Left ventricle myocardium inferior (tissue), 1 donor: ENCODE results near the gene CARS2. TPM values are rescaled to one million over a fixed set of nuclear protein-coding genes. Genes with fewer than 3 reads are reported as not detected.
"Not testable (repeated sequence)": the region's sequence is repeated elsewhere in the genome, so short reads cannot be mapped to it uniquely, and the experiment has no call there.

Experiments used
- DNase-seq: peaks from one replicate; pipeline ENCODE4 v3.0.0-alpha.2; 2020
- H3K27ac ChIP-seq: fragments of 200-600 bp; replicated peaks from 2 replicates; pipeline ENCODE4 v1.8.0; 2021
- H3K27me3 ChIP-seq: fragments of 200-600 bp; 2 replicates; pipeline ENCODE4 v1.8.0; 2021; ENCODE audit warnings: low read depth
- H3K36me3 ChIP-seq: fragments of 200-600 bp; 2 replicates; pipeline ENCODE4 v1.8.0; 2021
- H3K4me1 ChIP-seq: fragments of 200-600 bp; 2 replicates; pipeline ENCODE4 v1.8.0; 2021
- H3K4me3 ChIP-seq: fragments of 200-600 bp; 2 replicates; pipeline ENCODE4 v1.8.0; 2021; ENCODE audit warnings: mild to moderate bottlenecking, moderate library complexity
- H3K9me3 ChIP-seq: fragments of 200-600 bp; replicated peaks from 2 replicates; pipeline ENCODE4 v1.8.0; 2021
- intact Hi-C: fragments of 100-400 bp; cut with micrococcal nuclease; formaldehyde crosslinking; loops from one replicate; pipeline ENCODE4 v1.11.0; 2022
- total RNA-seq: library from RNA; stranded (reverse); fragmentation: NEBNext Ultra II Directional; extraction: Animal tissue kit (Norgen Biotek cat#: 25700); gene quantifications from one replicate; pipeline ENCODE4 v1.2.1, GENCODE V29; 2021
- TF ChIP-seq, protein P1 (sequence below): fragments of 200-600 bp; IDR thresholded peaks from 2 replicates; pipeline ENCODE4 v1.8.0; 2021; ENCODE audit warnings: antibody characterized with exemption, mild to moderate bottlenecking, borderline replicate concordance
- donor health status: DM: no; HTN: yes; CAD: no; lungs with severe emphysema.

Gene CARS2
- total RNA-seq, 1 donor from 2014 or later, result 52.8 TPM

DNA sequence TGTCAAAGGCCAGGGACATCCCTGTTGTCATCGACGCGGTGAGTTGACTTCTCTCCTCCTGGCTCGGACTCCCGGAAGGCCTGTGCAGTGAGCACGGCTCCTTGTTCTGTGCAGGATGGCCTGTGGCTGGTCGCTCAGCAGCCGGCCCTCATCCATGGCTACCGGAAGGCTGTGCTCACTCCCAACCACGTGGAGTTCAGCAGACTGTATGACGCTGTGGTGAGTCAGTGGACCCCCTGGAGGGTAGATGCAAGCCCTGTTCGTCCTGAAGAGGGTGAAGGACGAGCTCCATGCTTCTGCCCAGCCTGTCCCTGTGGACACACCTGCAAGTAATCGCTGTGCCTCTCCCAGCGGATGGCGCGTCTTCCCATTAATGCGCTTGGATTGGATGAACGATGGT is 71.4 kb downstream of the CARS2 start:
- no peak for DNase-seq
- H3K27ac ChIP-seq, result no peak overlapping the region
- intact Hi-C loops, result no loop called here

DNA sequence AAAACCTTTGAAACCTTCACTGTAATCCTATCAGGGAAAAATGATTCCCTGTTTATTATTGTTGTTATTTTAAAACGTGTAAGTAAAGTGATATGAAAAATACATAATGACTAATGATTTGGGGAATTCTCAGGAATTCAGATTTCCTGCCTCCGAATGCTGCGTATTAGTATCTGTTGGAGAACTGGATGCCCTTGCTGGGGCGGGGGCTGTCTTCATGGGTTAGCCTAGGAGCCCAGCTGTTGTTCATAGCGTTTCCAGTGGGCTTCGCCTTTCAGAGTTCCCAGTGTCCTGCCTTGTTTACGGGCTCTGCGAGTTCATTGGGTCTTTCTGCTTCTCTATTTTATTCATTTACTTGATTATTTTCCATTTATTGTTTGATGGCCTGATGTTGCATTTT is 72.1 kb downstream of the CARS2 start:
- peaks cover 69% of the 10 kb centered on the region for H3K36me3 ChIP-seq
- H3K27ac ChIP-seq, result no peak overlapping the region
- TF ChIP-seq, protein P1, sequence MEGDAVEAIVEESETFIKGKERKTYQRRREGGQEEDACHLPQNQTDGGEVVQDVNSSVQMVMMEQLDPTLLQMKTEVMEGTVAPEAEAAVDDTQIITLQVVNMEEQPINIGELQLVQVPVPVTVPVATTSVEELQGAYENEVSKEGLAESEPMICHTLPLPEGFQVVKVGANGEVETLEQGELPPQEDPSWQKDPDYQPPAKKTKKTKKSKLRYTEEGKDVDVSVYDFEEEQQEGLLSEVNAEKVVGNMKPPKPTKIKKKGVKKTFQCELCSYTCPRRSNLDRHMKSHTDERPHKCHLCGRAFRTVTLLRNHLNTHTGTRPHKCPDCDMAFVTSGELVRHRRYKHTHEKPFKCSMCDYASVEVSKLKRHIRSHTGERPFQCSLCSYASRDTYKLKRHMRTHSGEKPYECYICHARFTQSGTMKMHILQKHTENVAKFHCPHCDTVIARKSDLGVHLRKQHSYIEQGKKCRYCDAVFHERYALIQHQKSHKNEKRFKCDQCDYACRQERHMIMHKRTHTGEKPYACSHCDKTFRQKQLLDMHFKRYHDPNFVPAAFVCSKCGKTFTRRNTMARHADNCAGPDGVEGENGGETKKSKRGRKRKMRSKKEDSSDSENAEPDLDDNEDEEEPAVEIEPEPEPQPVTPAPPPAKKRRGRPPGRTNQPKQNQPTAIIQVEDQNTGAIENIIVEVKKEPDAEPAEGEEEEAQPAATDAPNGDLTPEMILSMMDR, result no peak
- H3K4me3 ChIP-seq, result no peak overlapping the region
- peaks cover 22% of the 10 kb centered on the region for H3K4me1 ChIP-seq
- DNase-seq, result no peak
- intact Hi-C loops, result no loop called here
- no peaks in the 10 kb centered on the region for H3K9me3 ChIP-seq
- H3K27me3 ChIP-seq, result no peaks in the 10 kb centered on the region

More for the DNA sequence above, 71.4 kb downstream of the CARS2 start:
- TF ChIP-seq, protein P1, result no peak
- Histone ChIP-seq H3K4me3 (no peak overlapping the region), H3K4me1 (peaks cover 14% of the 10 kb centered on the region), H3K36me3 (peaks cover 69% of the 10 kb centered on the region), H3K9me3 (no peaks in the 10 kb centered on the region), H3K27me3 (no peaks in the 10 kb centered on the region)

DNA sequence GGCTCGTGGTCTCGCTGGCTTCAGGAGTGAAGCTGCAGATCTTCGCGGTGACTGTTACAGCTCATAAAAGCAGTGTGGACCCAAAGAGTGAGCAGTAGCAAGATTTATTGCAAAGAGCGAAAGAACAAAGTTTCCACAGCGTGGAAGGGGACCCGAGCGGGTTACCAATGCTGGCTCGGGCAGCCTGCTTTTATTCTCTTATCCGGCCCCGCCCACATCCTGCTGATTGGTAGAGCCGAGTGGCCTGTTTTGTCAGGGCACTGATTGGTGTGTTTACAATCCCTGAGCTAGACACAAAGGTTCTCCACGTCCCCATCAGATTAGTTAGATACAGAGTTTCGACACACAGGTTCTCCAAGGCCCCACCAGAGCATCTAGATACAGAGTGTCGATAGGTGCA is 73.7 kb downstream of the CARS2 start:
- H3K27ac ChIP-seq, DNase-seq, H3K9me3 ChIP-seq, intact Hi-C loops, H3K4me3 ChIP-seq, H3K27me3 ChIP-seq: not testable (repeated sequence)
- H3K36me3 ChIP-seq, result peaks cover 67% of the 10 kb centered on the region
- peaks cover 37% of the 10 kb centered on the region for H3K4me1 ChIP-seq

DNA sequence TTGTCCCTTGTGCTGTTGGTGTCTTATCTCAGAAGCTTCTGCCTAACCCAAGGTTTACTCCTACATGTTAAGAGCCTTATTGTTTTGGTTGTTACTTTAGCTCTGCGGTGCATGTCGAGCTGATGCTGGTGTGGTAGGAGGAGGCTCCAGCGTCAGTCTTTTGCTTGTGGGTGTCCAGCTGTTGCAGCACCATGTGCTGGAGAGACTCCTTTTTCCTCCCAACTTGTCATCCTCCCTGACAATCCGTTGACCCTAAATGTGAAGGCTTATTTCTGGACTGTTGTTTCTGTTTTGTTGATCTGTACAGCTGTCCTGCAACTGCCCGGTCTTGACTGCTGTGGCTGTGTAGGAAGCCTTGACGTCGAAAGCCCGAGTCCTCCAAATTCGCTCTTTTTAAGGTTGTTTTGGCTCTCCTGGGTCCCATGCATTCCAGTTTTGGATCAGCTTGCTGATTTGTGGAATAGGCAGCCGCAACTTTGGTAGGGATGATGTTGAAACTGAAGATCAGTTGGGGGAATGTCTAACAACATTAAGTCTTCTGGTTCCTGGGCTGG is 75.3 kb downstream of the CARS2 start:
- peaks cover 61% of the 10 kb centered on the region for H3K36me3 ChIP-seq
- DNase-seq, result no peak
- H3K27ac ChIP-seq, result no peak overlapping the region

DNA sequence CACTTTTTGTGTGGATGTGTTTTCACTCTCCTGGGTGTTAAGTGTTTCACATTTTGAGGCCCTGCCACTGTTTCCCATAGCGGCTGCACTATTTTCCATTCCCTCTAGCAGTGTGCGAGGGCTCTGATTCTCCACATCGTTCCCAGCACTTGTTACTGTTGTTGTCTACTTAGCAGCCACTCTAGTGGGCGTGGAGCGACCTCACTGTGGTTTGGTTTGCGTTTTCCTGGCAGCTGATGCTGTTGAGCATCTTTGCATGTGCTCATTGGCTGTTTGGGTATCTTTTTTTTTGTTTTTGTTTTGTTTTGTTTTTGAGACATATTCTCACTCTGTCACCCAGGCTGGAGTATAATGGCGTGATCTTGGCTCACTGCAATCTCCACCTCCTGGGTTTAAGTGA is 76.2 kb downstream of the CARS2 start:
- Histone ChIP-seq H3K27ac (no peak overlapping the region), H3K36me3 (peaks cover 61% of the 10 kb centered on the region)
- no peak for DNase-seq

More for the DNA sequence above, 75.3 kb downstream of the CARS2 start:
- Histone ChIP-seq H3K4me1 (peaks cover 37% of the 10 kb centered on the region), H3K27me3 (no peaks in the 10 kb centered on the region), H3K4me3 (no peak overlapping the region), H3K9me3 (no peaks in the 10 kb centered on the region)
- TF ChIP-seq, protein P1, result no peak
- intact Hi-C loops, result no loop called here

DNA sequence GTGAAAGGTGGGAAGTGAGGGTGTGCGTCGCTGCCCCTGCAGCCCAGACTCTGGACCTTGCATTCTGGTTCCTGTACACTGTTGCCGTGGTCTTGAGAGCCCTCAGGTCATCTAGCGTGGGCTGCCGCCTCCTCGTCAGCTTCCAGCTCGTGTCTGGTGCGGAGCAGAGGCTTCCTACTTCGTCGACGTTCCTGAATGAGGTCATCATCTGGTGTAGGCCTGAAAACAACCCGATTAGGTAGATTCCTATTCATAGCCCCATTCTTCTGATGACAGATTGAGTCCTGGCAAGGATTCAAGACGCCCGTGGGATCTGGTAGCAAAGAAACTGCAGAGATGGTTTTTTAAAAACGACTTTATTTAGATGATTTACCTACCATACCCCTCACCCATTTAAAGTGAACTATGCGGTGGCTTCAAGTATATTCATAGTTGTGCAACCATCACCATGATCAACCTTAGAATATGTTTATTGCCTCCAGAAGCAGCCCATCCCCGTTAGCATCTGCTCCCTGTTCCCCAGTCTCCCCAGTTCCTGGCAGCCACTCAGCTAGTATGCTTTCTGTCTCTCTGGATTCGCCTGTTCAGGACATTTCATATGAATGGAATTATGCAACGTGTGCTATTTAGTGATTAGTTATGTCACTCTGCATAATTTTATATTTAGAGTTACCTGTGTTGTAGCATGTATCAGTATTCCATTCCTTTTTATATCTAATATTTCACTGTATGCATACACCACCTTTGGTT is 76.8 kb downstream of the CARS2 start:
- TF ChIP-seq, protein P1, result no peak
- Histone ChIP-seq H3K36me3 (peaks cover 61% of the 10 kb centered on the region), H3K27me3 (no peaks in the 10 kb centered on the region), H3K9me3 (no peaks in the 10 kb centered on the region), H3K4me3 (no peak overlapping the region), H3K4me1 (peaks cover 47% of the 10 kb centered on the region), H3K27ac (peak overlapping the region; percentile 30)
- DNase-seq, result no peak
- intact Hi-C loops, result no loop called here

More for the DNA sequence above, 76.2 kb downstream of the CARS2 start:
- no peaks in the 10 kb centered on the region for H3K9me3 ChIP-seq
- H3K4me1 ChIP-seq, result peaks cover 45% of the 10 kb centered on the region
- TF ChIP-seq, protein P1, result no peak
- intact Hi-C loops, result no loop called here
- H3K4me3 ChIP-seq, result no peak overlapping the region
- H3K27me3 ChIP-seq, result no peaks in the 10 kb centered on the region
